Neuronal stem cell (in vitro differentiated cells): ENCODE data around the gene SPACA9.
A peak's percentile ranks its signal among the peaks of the same experiment; 100 is the strongest.

Source experiments
- DNase-seq: peaks from one replicate; pipeline ENCODE4 v3.0.0-alpha.2; 2013; ENCODE audit warnings: low spot score
- H2AFZ ChIP-seq: one replicate; pipeline ENCODE4 v1.6.1; 2013; ENCODE audit warnings: mild to moderate bottlenecking, low read length, inconsistent platforms
- H2AK5ac ChIP-seq: 2 replicates; pipeline ENCODE4 v1.6.1; 2013; ENCODE audit warnings: low read depth, mild to moderate bottlenecking, inconsistent platforms, low read length, moderate library complexity, mixed read lengths
- H2BK120ac ChIP-seq: 2 replicates; pipeline ENCODE4 v1.6.1; 2013; ENCODE audit warnings: low read depth, mild to moderate bottlenecking, inconsistent platforms, low read length, moderate library complexity, mixed read lengths
- H2BK12ac ChIP-seq: one replicate; pipeline ENCODE4 v1.6.1; 2013; ENCODE audit warnings: low read length, inconsistent platforms
- H2BK15ac ChIP-seq: 2 replicates; pipeline ENCODE4 v1.6.1; 2013; ENCODE audit warnings: mild to moderate bottlenecking, low read length, inconsistent platforms, mixed read lengths
- H2BK5ac ChIP-seq: one replicate; pipeline ENCODE4 v1.6.1; 2013; ENCODE audit warnings: inconsistent platforms, mild to moderate bottlenecking, low read length, moderate library complexity
- H3K14ac ChIP-seq: one replicate; pipeline ENCODE4 v1.6.1; 2013; ENCODE audit warnings: low read length, inconsistent platforms
- H3K18ac ChIP-seq: 2 replicates; pipeline ENCODE4 v1.6.1; 2013; ENCODE audit warnings: low read length, inconsistent platforms
- H3K23ac ChIP-seq: 2 replicates; pipeline ENCODE4 v1.6.1; 2013; ENCODE audit warnings: low read depth, mild to moderate bottlenecking, mixed read lengths, low read length, inconsistent platforms; ENCODE audit not compliant: poor library complexity
- H3K27ac ChIP-seq: replicated peaks from 3 replicates; pipeline ENCODE4 v1.5.1; 2013; ENCODE audit warnings: low read length, inconsistent platforms
- H3K27me3 ChIP-seq, 3 experiments: 2 replicates each; pipeline ENCODE4 v1.6.1; 2013; ENCODE audit warnings: low read length in 3 of 3, mild to moderate bottlenecking in 2 of 3, inconsistent platforms in 1 of 3, low read depth in 1 of 3, mixed read lengths in 1 of 3, moderate library complexity in 1 of 3; ENCODE audit not compliant: control insufficient read depth in 3 of 3, insufficient read depth in 3 of 3
- H3K36me3 ChIP-seq, 2 donors: replicated peaks in 1 of 2; 2 replicates each; pipeline ENCODE4 v1.6.1; 2013; ENCODE audit warnings: low read length in 2 of 2; ENCODE audit not compliant: control insufficient read depth in 2 of 2, insufficient read depth in 2 of 2
- H3K4ac ChIP-seq: 2 replicates; pipeline ENCODE4 v1.6.1; 2013; ENCODE audit warnings: inconsistent platforms, mild to moderate bottlenecking, low read length, moderate library complexity
- H3K4me1 ChIP-seq, 2 donors: 1 replicate in 1 of 2; 2 replicates in 1 of 2; pipeline ENCODE4 v1.6.1; 2013; ENCODE audit warnings: low read length in 2 of 2, low read depth in 1 of 2; ENCODE audit not compliant: control insufficient read depth in 2 of 2, insufficient read depth in 1 of 2
- H3K4me2 ChIP-seq: one replicate; pipeline ENCODE4 v1.6.1; 2013; ENCODE audit warnings: mild to moderate bottlenecking, low read length, inconsistent platforms; ENCODE audit not compliant: insufficient read depth, poor library complexity, severe bottlenecking
- H3K4me3 ChIP-seq, 2 donors: 2 replicates each; pipeline ENCODE4 v1.5.1; 2013; ENCODE audit warnings: low read length in 2 of 2, mild to moderate bottlenecking in 2 of 2, inconsistent platforms in 1 of 2, moderate library complexity in 1 of 2
- H3K79me1 ChIP-seq: one replicate; pipeline ENCODE4 v1.6.1; 2013; ENCODE audit warnings: low read depth, mild to moderate bottlenecking, inconsistent platforms, low read length, moderate library complexity
- H3K9ac ChIP-seq: one replicate; pipeline ENCODE4 v1.6.1; 2013; ENCODE audit warnings: mild to moderate bottlenecking, low read depth, low read length, inconsistent platforms; ENCODE audit not compliant: poor library complexity
- H3K9me3 ChIP-seq, 2 donors: replicated peaks in 1 of 2; 2 replicates each; pipeline versions ENCODE3 to v1.6.1; 2013; ENCODE audit warnings: low read length in 2 of 2, mild to moderate bottlenecking in 2 of 2, inconsistent platforms in 1 of 2, low read depth in 1 of 2, mixed read lengths in 1 of 2, moderate library complexity in 1 of 2; ENCODE audit not compliant: control insufficient read depth in 2 of 2, insufficient read depth in 1 of 2
- H4K8ac ChIP-seq: one replicate; pipeline ENCODE4 v1.6.1; 2013; ENCODE audit warnings: low read depth, mild to moderate bottlenecking, inconsistent platforms, low read length, moderate library complexity
- H4K91ac ChIP-seq: one replicate; pipeline ENCODE4 v1.6.1; 2013; ENCODE audit warnings: low read length, low read depth, mild to moderate bottlenecking, inconsistent platforms; ENCODE audit not compliant: poor library complexity
- WGBS, 2 donors: extraction: QIAGEN DNeasy Blood & Tissue Kit; methylation state at CpG; one replicate each; pipeline ENCODE4 v1.1.7; 2013; ENCODE audit warnings: missing lambda C conversion rate in 2 of 2, mixed read lengths in 1 of 2; ENCODE audit not compliant: insufficient read length in 2 of 2, insufficient replicate concordance in 1 of 2; ENCODE audit errors: extremely low coverage in 2 of 2; 5-methylcytosine and 5-hydroxymethylcytosine counted together

SPACA9 gene

GRCh38 chr9:132901858-132902831 lies 23.4 kb downstream of the SPACA9 start:
- Histone ChIP-seq H3K23ac (no peak overlapping the region), H2BK120ac (no peak overlapping the region), H3K14ac (no peak overlapping the region), H3K79me1 (peaks cover 2% of the 10 kb centered on the region), H3K4me1 (no peaks in the 10 kb centered on the region), H3K36me3 (peaks cover 36 to 97% of the 10 kb centered on the region in 2 donors), H4K91ac (no peak overlapping the region), H2BK12ac (no peak overlapping the region), H2BK5ac (no peak overlapping the region), H3K4me3 (no peak overlapping the region), H3K18ac (no peak overlapping the region), H3K9me3 (no peaks in the 10 kb centered on the region), H3K9ac (no peak overlapping the region), H3K27me3 (no peaks in the 10 kb centered on the region), H2AK5ac (no peak overlapping the region), H3K4ac (no peak overlapping the region), H3K4me2 (no peak overlapping the region), H2AFZ (no peak overlapping the region), H3K27ac (no peak overlapping the region), H2BK15ac (no peak overlapping the region), H4K8ac (no peak overlapping the region)
- DNase-seq, result peak; percentile 76
- WGBS, 2 donors, result no CpG with 5 or more reads among the region's 11 CpGs

- H2BK15ac ChIP-seq, result no peak overlapping the region
- no CpG with 5 or more reads among the region's 13 CpGs for whole genome bisulfite sequencing, 2 donors
- H3K36me3 ChIP-seq, result peaks cover 29 to 89% of the 10 kb centered on the region in 2 donors
Measured at GRCh38 chr9:132903574-132904492, 25.1 kb downstream of the SPACA9 start.

DNA sequence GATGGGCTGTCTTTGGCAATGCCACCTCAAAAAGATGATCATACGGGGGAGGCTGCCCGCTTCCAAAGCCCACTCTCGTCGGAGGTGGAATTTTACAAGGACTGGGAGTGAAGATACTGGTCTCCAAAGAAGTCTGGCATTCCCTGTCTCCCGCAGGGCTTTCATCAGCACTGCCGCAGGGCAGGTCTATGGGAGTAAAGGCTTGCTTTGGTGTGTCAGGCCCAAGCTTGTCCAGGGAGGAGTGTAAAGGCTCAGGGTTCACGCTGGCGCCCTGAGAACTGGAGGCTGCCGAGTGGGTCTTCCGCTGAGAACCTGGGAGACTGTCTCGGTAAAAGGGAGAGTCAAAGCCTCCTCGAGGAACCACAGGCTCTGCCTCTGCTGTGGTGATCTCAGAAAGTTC lies 27.0 kb downstream of the SPACA9 start:
- WGBS, 2 donors, result no CpG with 5 or more reads among the region's 12 CpGs
- Histone ChIP-seq H3K9ac (no peak overlapping the region), H3K27me3 (no peaks in the 10 kb centered on the region), H3K36me3 (peaks cover 27 to 89% of the 10 kb centered on the region in 2 donors), H4K8ac (no peak overlapping the region), H3K4me1 (no peaks in the 10 kb centered on the region), H3K18ac (no peak overlapping the region), H2AK5ac (no peak overlapping the region), H3K4ac (no peak overlapping the region), H3K4me2 (no peak overlapping the region), H3K9me3 (no peaks in the 10 kb centered on the region), H3K27ac (no peak overlapping the region), H2BK5ac (no peak overlapping the region), H3K23ac (no peak overlapping the region), H4K91ac (no peak overlapping the region), H3K4me3 (no peak overlapping the region), H2BK120ac (no peak overlapping the region), H3K79me1 (peaks cover 2% of the 10 kb centered on the region), H2AFZ (no peak overlapping the region), H2BK12ac (no peak overlapping the region), H3K14ac (no peak overlapping the region), H2BK15ac (no peak overlapping the region)
- DNase-seq, result no peak

More at GRCh38 chr9:132903574-132904492, 25.1 kb downstream of the SPACA9 start:
- Histone ChIP-seq H3K27ac (no peak overlapping the region), H2BK120ac (no peak overlapping the region), H3K4me2 (no peak overlapping the region), H3K9ac (no peak overlapping the region), H2BK12ac (no peak overlapping the region), H3K18ac (no peak overlapping the region), H4K91ac (no peak overlapping the region), H3K4ac (no peak overlapping the region), H2AFZ (no peak overlapping the region), H3K4me3 (no peak overlapping the region), H3K9me3 (no peaks in the 10 kb centered on the region), H3K4me1 (no peaks in the 10 kb centered on the region), H2BK5ac (no peak overlapping the region), H2AK5ac (no peak overlapping the region), H3K79me1 (peaks cover 2% of the 10 kb centered on the region), H3K23ac (no peak overlapping the region), H3K27me3 (no peaks in the 10 kb centered on the region), H4K8ac (no peak overlapping the region), H3K14ac (no peak overlapping the region)
- DNase-seq, result no peak

DNA sequence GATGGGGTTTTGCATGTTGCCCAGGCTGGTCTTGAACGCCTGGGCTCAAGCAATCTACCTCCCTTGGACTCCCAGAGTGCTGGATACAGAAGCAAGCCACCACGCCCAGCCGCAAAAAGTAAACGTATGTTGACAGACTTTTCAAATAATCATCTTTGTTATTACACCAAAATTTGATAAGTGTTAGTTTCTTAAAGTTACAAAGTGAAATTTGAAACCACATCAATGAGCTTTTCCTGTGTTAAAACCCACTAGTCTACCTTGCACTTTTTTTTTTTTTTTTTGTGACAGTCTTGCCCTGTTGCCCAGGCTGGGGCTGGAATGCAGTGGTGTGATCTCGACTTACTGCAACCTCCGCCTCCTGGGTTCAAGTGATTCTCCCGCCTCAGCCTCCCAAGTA lies 29.9 kb downstream of the SPACA9 start:
- H2AFZ ChIP-seq, result no peak overlapping the region
- no peaks in the 10 kb centered on the region for H3K27me3 ChIP-seq
- no peak overlapping the region for H3K9ac ChIP-seq
- H3K18ac ChIP-seq, result no peak overlapping the region
- DNase-seq, result no peak
- H3K4me1 ChIP-seq, result no peaks in the 10 kb centered on the region
- no peak overlapping the region for H3K27ac ChIP-seq
- no peak overlapping the region for H3K4me2 ChIP-seq
- H4K8ac ChIP-seq, result no peak overlapping the region
- H2BK120ac ChIP-seq, result no peak overlapping the region
- no peak overlapping the region for H2BK12ac ChIP-seq
- no peak overlapping the region for H2BK5ac ChIP-seq
- no peak overlapping the region for H3K4me3 ChIP-seq
- H4K91ac ChIP-seq, result no peak overlapping the region
- no peaks in the 10 kb centered on the region for H3K9me3 ChIP-seq
- no peak overlapping the region for H3K14ac ChIP-seq
- no peak overlapping the region for H2BK15ac ChIP-seq
- peaks cover 23 to 89% of the 10 kb centered on the region in 2 donors for H3K36me3 ChIP-seq
- no peak overlapping the region for H2AK5ac ChIP-seq
- H3K79me1 ChIP-seq, result no peaks in the 10 kb centered on the region
- no CpG with 5 or more reads among the region's 7 CpGs for WGBS, 2 donors
- H3K4ac ChIP-seq, result no peak overlapping the region
- no peak overlapping the region for H3K23ac ChIP-seq
